Stimulated activated CD4-positive, alpha-beta T cell treated with anti-CD3 and anti-CD28 coated beads, Interleukin-12 subunit alpha, Interleukin-12 subunit beta, amount 100 ng/mL, for 48 hours (primary cell): ENCODE data around the gene EVPL.
"Not testable (repeated sequence)": the region's sequence is repeated elsewhere in the genome, so short reads cannot be mapped to it uniquely, and the experiment has no call there.

Source experiments
- DNase-seq, 3 donors: peaks; one replicate each; pipeline ENCODE4 v3.0.0-alpha.2; 2020; ENCODE audit warnings: low read depth in 2 of 3, low spot score in 1 of 3

Gene EVPL

DNA sequence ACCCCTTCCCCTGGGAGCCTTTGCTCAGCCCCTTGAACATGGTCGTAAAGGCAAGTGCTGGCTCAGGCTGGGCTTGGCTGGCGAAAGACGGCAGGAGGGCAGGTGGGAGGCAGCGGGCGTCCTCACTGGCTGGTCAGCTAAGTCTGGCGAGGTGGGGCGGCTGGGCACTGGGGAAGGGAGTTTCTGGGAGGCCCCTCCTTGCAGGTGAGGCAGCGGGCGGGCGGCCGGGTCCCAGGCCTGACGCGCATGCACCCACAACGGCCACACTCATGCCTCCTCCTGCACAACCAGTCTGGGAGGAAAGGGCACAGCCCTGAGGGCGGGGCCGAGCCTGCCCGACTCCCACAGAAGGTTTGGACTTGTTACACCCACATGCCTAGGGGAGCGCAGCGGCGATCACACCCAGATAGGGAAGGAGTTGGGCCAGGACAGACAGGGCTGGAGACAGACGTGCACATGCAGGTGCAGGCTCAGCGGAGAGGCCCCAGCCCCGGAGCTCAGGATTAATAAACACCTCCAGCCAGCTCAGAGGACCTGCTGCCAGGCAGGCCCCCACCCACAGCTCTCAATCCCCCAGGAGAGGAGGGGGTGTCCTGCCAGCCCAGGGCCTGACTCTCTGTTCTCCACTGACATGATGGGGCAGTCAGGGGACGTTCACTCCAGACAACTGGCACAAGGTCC is at the start of gene EVPL:
Gene EVPL (minus strand): TSS at position 148 of the 681 bp plus-strand sequence. CDS start 108 bp downstream, at position 40.
- no peak for DNase-seq

- DNase-seq, result no peak
Observed at GRCh38 chr17:76076146-76076764, 49.1 kb upstream of the EVPL start.

DNA sequence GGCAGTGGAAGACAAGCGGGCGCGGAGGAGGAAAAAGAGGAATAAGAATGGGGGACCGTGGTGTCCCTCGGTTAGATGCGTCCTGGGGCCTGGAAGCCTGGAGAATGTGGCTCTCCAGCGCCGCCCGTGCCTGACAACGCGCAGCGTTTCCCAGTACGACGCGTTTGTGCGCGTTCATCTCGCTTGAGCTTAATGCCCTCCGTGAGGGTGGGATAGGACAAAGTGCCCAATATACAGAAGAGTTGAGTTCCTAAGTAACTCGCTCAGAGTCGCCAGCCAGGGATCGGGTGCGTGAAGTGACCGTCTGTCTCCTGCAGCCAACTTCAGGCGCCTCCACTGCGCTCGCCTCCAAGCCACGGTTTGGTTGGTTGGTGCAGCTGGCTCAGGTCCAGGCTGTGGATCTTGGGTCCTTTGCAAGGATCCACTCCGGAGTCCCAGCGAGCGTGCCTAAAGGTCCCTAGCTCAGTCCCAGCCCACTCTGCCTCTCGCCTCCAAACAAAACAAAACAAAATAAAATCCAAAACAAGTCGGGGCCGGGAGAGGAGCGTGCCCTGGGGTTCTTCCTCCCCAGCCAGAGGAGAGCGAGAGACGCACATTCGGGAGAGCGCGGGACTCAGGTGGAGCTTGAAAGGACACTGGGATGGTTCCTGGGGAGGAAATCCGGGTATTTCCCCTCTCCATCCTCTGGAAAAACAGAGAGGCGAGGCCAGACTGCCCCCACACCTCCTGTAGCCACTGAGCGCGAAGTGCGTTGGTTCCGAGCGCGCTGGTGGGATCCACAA is 48.4 kb upstream of the EVPL start:
- DNase-seq, result no peak

- no peak for DNase-seq
Observed at GRCh38 chr17:76074390-76075363, 47.6 kb upstream of the EVPL start, which contains the start of gene GALR2. Gene GALR2 (plus strand): TSS chr17:76074781. CDS start chr17:76074884, 103 bp downstream.

GRCh38 chr17:76072148-76072858 is 45.2 kb upstream of the EVPL start, which contains the start of gene SRP68:
Gene SRP68 (minus strand): TSS chr17:76072517. CDS start chr17:76072491, 26 bp downstream.
- peak; percentile 69 to 80 (median 72) for DNase-seq

- DNase-seq, result peak in 1 of 3 donors; percentile 38
Observed at GRCh38 chr17:76071531-76072147, 44.5 kb upstream of the EVPL start.

DNA sequence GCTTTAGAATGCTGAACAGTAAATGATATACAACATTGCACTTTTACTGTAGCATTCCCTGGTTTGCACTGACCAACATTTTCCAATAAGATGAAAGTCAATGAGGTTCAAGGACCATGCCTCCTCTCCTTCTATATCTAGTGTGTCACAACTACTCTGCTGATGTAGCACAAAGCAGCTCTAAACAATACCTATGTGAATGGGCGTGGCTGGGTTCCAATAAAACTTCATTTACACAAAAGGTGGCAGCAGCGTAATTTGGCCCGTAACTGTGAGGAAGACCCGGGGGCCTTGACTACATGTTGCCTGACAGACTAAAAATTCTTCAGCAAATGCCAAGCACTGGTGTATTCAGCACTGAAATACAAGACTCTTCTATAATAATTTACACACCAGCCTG is 38.7 kb upstream of the EVPL start:
- DNase-seq, result no peak

DNA sequence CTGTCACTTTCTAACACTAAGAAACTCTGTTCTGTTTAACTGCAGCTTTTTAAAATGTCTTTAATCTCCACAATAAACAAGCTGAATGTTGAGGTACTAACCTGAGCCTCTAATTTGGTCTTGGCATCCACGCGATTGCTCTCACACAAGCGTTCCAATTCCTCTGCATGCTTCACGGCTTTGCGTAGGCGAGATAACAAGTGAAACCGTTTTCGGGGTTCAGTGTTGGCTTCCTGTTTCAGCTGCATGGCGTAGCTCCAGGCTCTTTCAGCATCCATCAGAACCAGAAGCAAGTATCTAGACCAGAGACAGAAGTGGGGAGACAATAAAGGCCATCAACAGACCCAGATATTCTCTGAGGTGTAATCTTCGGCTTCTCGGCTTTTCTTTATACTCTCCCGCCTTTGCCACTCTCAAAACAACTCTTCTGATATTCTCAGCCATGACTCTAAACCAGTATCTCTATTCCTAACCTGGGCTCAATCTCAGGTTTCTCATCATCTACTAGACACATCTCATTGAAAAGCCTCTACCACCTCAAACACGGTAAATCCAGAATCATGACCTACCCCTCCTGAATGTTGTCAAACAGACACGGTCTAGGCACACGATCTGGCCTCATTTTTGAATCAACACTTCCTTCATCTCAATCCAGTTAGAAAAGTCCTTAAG is 36.9 kb upstream of the EVPL start:
- DNase-seq, result peak; percentile 36 to 50 (median 44)

DNA sequence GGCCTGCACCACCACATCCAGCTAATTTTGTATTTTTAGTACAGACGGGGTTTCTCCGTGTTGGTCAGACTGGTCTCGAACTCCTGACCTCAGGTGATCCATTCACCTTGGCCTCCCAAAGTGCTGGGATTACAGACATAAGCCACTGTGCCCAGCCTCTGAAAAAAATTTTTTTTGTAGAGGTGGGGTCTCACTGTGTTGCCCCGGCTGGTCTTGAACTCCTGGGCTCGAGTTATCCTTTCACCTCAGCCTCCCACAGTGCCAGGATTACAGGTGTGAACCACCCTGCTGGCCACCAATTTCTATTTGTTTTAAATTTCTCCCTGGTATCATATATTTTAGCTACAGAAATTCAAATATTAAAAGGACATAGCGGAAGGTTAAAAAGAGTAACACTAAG is 31.2 kb upstream of the EVPL start:
- DNase-seq, result not testable (repeated sequence)

GRCh38 chr17:76056882-76057281 is 29.8 kb upstream of the EVPL start:
- no peak for DNase-seq

DNA sequence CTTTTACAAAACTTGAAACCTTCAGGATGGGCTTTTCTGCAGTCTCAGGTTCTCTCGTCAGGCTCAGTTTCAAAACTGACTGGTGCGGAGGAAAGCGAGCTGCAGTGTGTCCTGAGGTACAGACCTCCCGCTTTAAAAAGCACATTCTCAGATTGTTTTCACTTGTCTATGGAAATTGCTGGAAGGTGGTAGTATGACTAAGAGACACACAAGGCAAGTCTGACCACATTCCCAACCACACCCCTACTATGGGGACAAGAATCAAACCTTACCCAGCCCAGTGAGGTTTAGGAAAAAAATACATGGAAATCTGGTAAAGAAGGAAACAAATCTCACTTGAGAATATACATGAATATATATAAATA is 27.0 kb upstream of the EVPL start:
- no peak for DNase-seq

DNA sequence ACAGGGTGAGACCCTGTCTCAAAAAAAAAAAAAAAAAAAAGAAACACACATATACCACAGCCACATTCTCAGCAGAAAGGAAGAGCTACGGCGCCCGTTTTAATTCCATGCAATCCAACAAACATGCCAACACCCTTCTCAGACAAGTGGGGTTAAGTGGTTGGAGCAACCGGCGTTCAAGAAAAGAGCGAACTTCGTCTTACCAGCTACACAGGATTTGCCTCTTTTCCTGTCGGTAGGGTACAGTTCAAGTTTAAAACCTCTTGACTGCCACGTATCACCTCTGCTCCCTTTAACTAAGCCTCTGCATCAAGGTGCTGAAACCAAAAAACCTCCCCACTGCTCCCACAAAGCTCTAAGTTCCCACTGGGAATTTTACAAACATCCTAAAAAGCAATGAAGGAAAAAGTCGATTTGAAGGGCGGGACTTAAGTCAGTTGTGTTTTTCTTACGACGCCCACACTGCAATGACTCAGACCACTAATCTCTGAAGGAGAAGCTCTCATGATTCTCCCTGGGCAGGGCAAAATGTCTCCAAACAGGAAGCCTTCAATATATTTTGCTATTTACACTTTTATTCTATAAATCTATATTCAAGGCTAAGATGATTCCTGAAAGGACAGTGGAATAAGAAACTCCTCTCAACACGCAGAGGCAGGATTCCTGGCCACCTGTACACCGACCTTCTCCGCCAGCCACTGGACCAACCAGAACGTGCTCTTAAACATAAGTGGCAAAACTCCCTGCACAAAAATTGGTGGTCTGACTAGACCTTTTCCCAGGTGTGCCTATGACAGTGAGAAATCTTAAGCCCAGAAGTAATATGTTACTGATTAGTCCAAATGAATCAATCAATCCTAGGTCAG is 26.4 kb upstream of the EVPL start:
- DNase-seq, result no peak

- no peak for DNase-seq
Observed at GRCh38 chr17:76051561-76051960, 24.5 kb upstream of the EVPL start.

GRCh38 chr17:76050538-76051467 is 23.7 kb upstream of the EVPL start:
- DNase-seq, result no peak

- no peak for DNase-seq
Observed at GRCh38 chr17:76049836-76050537, 22.9 kb upstream of the EVPL start.

DNA sequence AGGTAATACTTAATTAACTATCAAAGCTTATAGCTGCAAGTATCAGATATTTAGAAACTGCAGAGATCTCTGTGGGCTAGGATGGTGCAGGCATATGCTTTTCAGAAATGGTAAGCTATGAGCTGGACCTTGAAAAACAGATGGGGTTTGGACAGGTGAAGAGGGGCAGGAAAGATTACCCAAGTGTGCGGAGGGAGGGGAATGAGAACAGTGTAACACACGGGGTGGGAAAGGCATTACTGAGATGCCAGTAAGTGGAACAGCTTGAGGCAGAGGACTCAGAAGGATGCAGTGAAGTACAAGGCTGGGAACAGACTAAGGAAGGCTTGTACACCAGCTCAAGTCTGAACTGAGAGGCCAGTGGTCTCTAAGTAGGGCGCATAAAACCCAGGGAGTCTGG is 22.1 kb upstream of the EVPL start:
- no peak for DNase-seq
